Stimulated activated CD4-positive, alpha-beta T cell treated with anti-CD3 and anti-CD28 coated beads, TNF-alpha, amount 100 ng/mL, for 24 hours (primary cell): Measurements from ENCODE around the gene RMDN2.

Experiments
- DNase-seq, 3 experiments: peaks; one replicate each; pipeline ENCODE4 v3.0.0-alpha.2; 2020; ENCODE audit warnings: low read depth in 3 of 3

The RMDN2 gene

DNA sequence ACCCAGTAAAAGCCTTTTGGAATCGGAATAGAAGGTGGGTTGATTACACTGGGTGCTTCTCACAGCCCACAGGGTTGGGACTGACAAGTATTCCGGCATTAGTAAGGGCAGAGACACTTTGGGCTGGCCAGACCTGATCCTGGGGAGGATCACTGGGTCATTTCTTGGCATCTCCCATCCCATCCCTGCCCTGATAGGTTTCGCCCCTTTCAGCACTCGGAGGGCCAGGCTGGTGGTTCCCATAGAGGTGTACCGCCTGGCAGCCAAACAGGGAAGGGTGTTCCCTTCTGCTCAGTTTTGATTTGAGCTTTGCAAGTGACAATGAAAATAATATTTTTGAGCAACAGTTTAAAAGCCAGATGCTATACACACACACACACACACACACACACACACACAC, 113.6 kb downstream of the RMDN2 start:
- DNase-seq = no peak

DNA sequence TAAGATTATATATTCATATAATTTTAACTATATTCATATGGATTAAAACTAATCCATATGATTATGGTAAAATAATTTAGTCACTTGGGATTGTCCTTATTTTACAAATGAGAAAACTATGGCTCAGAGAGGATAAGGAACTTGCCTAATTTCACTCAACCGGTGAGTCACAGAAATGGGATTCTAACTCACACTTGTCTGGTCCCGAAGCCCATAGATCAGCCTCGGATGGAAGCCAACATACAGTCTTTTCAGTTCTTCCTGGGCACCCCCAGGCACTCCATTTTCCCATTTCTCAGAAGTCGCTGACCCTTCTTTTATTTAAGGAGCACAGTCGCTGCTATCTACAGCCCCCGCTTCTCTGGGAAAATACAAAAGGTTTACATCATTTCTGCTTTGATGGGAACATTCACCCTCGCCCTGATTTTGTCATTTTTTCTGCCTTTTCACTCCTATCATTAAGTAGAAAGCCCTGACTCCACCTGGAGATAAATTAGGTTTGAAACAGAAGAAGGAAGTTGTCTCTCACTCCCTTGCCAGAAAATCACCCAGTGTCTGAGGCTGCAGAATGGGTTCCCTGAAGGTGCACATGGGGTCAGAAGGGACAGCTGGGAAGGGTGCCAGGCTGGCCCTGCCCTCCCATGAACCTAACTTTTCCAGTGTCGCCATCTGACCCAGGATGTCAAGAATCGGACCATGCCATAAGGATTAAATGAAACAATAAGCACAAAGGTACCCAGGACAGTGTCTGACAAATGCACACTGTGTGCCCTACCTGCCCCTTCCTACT, 114.2 kb downstream of the RMDN2 start:
- no peak for DNase-seq

DNA sequence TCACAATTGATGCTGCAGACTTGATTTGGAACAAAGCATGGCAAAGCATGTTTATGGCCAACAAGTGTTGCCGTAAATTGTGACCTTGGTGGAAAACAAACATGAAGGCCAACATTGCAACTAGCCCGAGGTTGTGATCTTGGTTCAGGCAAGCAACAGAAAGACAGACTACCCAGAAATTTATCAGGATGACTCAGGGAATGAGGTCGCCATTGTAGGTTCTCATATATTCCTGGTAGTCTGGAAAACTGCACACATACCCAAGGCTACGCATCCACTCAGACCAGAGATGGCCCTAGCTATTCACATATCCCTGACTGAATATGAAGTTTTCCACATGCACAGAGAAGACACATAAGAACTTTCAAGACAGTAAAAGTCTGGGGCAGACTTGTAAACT, 120.7 kb downstream of the RMDN2 start:
- no peak for DNase-seq

DNA sequence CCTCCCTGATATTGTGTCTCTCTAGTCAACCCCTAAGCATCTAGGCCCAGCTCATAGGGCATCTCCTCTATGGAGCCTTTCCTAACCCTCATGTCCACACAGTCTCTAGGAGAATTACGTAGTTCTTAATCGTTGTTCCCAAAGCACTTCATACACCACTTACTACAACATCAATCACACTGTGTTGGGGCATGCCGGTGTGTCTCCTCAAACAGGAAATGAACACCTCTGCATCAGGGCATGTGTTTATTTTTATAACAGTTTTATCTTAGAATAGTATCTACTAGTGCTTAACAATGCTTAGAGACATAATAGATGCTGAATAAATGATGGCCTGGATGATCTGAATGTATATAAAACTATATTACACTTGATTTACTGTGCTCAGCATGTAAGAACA, 131.1 kb downstream of the RMDN2 start:
- no peak for DNase-seq

DNA sequence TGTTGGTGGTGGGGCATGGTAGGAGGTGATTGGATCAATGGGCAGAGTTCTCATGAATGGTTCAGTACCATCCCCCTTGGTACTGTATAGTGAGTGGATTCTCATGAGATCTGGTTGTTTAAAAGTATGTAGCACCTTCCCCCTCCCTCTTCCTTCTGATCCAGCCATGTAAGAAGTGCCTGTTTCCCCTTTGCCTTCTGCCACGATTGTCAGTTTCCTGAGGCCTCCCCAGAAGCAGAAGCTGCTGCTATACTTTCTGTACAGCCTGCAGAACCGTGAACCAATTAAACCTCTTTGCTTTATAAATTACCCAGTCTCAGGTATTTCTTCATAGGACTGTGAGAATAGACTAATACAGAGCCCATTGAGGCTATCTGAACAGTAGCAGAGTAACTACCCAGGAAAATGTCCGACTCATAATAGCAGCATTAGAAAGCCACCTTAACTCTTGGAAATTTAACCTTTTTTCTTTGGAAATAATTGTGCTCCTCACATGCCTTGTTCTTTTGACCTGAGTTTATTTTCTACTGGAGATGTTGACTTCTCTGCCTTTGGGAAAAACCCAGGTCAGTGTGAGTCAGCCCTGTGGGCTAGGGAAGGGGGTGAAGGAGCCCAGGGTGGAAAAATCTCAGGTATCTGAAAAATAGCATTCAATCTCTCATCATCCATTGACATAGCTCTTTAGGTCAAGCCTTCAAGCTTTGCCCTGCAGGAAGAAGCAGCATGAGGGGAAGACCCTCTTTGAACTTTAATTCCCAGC, 132.7 kb downstream of the RMDN2 start:
- DNase-seq = no peak

DNA sequence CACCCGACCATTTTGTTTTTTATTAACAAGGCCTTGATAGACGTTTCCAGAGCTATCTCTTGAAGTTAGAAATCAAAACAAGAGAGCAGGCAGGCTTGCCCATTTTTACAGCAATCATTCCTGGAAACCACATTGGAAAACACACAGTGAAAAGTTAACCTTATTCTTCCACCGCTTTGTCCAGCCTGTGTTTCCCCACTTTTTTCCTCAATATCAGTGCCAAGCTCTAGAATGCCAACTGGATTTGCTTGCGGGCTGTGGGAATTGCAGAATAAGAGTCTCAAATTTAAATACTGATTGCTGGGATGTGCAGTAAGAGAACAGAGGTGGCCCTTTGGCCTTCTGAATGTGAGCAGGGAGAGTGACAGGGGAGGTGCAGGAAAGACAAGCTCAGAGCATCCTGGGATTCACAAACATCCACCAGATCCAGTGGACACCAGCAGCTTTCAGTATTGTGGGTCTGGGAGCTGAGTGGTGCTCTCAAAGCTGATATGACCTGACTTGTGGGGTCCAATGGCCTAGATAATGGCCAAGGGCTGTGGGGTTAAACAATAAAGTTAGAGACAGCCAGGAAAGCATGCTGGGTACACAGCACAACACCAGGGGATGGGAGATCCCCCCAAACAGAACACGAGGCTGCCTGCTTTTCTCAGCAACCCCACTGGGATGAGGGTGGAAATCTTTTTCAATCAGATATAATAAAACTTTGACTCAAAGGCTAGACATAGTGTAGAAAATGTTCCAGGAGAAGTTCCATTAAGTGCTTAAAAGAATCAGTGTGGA, 135.3 kb downstream of the RMDN2 start:
- no peak for DNase-seq

DNA sequence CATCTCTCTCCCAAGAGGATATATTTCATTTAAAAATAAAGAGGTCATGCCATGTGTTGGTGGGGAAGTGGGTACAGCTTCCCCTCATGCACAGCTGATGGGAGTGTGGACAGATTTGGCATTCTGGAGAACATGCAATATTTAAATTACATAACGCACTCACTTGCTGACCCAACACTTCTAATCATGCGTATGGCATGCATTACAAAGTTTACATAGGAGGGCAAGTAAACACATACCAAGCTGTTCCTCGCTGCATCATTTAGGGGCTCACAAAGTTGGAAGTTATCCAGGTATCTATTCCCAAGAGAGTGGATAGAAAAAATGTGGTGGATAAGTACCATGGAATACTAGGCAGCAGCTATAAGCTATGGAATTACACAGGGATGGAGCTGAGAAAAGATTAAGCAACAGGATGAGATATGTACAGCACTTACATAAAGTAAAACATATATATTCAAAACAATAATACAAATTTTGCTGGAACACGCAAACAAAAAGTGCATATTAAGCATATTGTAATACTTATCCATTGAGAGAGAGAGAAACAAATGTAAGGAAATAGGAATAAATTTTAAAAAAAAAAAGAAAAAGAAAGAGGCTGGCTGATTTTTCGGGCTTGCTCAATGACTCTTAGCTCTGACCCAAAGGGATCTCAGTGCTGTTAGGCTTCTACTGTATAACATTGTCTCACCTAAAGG, 139.9 kb downstream of the RMDN2 start:
- DNase-seq = no peak

DNA sequence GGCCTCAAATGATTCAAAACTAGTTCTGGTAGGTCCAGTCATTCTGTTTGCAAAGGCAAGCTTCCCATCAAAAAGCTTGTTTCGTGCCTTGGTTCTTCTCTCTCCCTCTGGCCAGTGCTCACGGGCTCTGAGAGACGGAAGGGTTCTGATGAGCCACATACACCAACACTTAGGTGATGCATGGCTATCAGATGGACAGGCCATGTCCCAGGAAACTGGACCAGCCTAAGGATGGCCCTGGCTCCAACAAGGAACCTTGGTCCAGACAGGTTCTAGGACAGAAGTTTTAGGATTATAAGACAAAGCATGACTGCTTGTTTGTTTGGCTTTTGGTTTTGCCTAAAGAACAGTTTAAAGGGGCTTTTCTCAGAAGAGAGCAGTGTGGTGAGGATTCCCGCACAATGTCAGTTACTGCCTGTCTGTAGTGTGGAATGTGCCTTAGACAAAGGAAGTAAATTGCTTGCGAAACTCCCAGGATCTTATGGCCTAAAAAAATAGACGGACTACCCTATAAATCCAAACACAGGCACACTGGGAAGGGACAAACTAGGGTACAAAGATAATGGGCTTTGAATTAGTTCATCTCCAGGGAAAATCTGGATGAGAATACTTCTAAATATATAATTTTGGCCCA, 140.5 kb downstream of the RMDN2 start:
- no peak for DNase-seq

DNA sequence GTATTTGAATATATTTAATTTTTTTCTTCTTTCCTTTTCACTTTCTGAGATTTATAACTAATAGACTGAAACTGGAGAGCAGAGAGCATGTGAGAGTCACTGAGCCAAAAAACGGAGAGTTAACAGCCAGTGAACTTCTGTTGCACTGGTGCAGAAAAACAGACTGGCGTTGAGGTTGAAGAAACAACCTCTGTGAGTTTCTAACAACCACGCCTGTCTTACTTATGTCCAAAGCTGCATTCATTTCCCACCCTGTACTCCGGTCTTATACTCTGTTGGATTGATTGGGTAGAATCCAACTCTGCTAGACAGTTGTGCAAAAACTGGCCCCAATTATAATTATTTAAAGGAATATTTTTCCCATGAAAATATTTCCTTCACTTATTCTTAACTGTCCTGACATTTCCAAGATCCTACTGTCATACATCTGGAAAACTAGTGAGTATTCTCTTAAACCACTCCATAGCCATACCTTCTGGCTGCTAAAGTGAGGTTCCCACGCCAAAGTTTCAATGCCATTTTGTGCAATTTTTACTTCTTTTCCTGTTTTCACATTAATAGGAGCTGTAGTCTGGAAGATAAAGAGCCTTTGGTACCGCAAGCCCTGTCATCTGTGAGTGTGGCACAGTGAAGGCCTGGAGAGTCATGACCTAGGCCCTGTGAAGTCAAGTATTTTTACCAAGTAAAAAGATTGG, 141.5 kb downstream of the RMDN2 start:
- DNase-seq = no peak
